HEK293 (cell line): ENCODE results near the gene PALM.

Experiments
- REST ChIP-seq: fragments of 450-650 bp; formaldehyde crosslinking; IDR thresholded peaks from 2 replicates; pipeline ENCODE4 v1.5.1; 2016; ENCODE audit warnings: missing biosample characterization, missing genetic modification characterization
- TRIM28 ChIP-seq: IDR thresholded peaks from 2 replicates; pipeline ENCODE4 v1.6.1; 2011; ENCODE audit warnings: low read length, control low read depth, borderline replicate concordance
- TSHZ1 ChIP-seq: fragments of 450-650 bp; formaldehyde crosslinking; IDR thresholded peaks from 2 replicates; pipeline ENCODE4 v1.5.1; 2016; ENCODE audit warnings: missing biosample characterization, missing genetic modification characterization, borderline replicate concordance
- YY1 ChIP-seq: fragments of 450-650 bp; formaldehyde crosslinking; IDR thresholded peaks from 2 replicates; pipeline ENCODE4 v1.5.1; 2018; ENCODE audit warnings: missing biosample characterization, missing genetic modification characterization
- ZNF23 ChIP-seq: fragments of 450-650 bp; formaldehyde crosslinking; IDR thresholded peaks from 2 replicates; pipeline ENCODE4 v1.5.1; 2016; ENCODE audit warnings: missing biosample characterization, missing genetic modification characterization, borderline replicate concordance
- TF ChIP-seq, protein P1 (sequence below): fragments of 450-650 bp; formaldehyde crosslinking; IDR thresholded peaks from 2 replicates; pipeline ENCODE4 v1.5.1; 2016; ENCODE audit warnings: missing biosample characterization, missing genetic modification characterization
- TF ChIP-seq, protein P2 (sequence below): fragments of 450-650 bp; formaldehyde crosslinking; IDR thresholded peaks from 2 replicates; pipeline ENCODE4 v1.5.1; 2016; ENCODE audit warnings: missing biosample characterization, missing genetic modification characterization

DNA sequence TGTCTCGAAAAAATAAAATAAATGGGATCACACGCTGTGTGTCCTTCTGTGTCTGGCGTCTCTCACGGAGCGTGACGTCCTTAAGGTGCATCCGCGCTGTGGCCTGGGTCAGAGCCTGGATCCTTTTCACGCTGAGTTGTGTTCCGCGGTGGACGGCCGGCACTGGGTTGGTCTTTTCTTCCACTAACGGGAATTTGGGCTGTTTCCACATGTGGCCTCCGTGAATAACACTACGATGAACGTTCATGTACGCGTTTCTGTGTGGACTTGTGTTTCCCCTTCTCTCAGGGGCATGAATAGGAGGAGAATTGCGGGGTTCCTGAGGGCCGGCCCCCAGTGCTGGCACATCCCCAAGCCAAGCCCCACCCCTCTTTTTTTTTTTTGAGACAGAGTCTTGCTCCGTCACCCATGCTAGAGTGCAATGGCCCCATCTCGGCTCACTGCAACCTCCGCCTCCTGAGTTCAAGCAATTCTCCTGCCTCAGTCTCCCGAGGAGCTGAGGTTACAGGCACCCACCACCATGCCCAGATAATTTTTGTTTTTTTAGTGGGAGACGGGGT, 82.4 kb downstream of the PALM start:
- TF ChIP-seq, protein P1, sequence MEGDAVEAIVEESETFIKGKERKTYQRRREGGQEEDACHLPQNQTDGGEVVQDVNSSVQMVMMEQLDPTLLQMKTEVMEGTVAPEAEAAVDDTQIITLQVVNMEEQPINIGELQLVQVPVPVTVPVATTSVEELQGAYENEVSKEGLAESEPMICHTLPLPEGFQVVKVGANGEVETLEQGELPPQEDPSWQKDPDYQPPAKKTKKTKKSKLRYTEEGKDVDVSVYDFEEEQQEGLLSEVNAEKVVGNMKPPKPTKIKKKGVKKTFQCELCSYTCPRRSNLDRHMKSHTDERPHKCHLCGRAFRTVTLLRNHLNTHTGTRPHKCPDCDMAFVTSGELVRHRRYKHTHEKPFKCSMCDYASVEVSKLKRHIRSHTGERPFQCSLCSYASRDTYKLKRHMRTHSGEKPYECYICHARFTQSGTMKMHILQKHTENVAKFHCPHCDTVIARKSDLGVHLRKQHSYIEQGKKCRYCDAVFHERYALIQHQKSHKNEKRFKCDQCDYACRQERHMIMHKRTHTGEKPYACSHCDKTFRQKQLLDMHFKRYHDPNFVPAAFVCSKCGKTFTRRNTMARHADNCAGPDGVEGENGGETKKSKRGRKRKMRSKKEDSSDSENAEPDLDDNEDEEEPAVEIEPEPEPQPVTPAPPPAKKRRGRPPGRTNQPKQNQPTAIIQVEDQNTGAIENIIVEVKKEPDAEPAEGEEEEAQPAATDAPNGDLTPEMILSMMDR (tag by site-specific recombination): no peak
- TF ChIP-seq YY1 (no peak), ZNF23 (no peak), REST (tag by site-specific recombination) (no peak), TSHZ1 (no peak), TRIM28 (no peak)
- TF ChIP-seq, protein P2, sequence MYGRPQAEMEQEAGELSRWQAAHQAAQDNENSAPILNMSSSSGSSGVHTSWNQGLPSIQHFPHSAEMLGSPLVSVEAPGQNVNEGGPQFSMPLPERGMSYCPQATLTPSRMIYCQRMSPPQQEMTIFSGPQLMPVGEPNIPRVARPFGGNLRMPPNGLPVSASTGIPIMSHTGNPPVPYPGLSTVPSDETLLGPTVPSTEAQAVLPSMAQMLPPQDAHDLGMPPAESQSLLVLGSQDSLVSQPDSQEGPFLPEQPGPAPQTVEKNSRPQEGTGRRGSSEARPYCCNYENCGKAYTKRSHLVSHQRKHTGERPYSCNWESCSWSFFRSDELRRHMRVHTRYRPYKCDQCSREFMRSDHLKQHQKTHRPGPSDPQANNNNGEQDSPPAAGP (tag by site-specific recombination): no peak
